Eye (tissue), 1 donor: ENCODE results near the gene ERICH6B.

Experiments used
- DNase-seq: peaks from one replicate; pipeline ENCODE4 v3.0.0-alpha.2; 2015

ERICH6B gene

DNA sequence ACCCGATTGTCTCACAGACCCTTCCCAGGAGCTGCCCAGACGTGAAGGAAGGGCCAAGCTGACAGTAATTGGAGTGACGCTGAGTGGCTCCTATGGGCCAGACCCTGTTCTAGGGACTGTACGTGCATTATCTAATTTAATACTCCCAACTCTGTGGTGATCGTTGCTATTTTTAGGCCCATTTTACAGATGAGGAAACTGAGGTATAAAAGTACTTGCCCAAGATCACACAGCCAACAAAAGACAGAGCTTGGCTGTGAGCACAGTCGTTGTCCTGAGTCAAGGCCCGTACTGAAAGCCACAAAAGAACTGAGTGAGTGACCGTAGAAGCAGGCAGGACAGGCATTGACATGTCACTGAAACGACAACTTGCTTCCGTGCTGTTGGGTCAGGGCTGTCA is 74.7 kb downstream of the ERICH6B start:
- no peak for DNase-seq

DNA sequence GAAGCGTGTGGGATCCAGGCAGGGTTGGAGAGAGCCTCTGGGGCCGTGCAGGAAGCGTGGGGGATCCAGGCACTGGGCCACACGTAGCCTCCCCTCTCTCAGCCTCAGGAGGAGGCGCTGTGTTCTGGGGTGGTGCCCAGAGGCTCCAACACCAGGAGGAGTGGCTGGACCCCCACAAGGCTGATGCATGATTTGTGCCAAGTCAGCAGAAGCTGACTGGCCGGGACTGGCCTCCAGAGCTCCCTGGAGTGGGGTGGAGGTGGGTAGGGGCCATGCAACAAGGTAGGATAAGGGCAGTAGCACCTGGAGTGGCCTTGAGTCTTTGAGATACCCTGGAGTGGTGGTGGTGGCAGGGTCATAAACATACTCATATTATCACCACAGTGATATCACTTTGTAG is 75.3 kb downstream of the ERICH6B start:
- no peak for DNase-seq

DNA sequence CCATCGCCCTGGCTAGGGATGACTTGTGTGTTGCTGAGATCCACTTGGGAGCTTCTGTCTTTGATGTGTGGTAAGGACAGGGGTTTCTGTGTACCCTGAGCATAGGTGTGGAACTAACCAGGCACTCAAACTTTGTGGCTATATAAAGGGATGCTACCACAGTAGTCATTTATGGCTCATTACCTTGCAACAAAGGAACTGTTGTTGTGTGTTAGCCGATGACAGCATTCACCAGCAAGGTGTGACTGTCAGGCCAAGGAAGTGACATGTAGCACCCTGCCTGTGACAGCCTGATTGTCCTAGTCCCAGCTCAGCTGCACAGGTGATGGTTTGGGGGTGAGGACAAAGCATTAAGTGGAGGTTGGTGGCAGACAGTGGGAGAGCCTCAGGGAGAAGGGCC is 77.2 kb downstream of the ERICH6B start:
- DNase-seq, result peak; percentile 9

DNA sequence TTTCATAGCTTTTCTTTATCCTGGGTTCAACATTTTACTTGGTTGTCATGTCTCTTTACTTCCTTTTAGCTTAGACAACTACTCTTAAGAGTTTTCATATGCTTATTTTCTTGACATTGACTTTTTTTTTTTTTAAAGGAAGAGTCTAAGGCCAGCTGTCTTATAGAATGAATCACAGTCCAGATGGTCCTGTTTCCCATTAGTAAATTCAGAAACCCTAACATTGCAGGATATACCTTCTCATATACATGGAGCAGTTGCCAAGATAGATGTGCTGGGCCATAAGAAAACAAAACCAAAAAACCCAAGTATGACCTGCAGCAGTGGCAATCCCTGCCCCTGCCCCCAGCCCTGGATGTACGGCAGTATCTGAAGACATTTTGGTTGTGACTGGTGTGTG is 78.0 kb downstream of the ERICH6B start:
- no peak for DNase-seq

DNA sequence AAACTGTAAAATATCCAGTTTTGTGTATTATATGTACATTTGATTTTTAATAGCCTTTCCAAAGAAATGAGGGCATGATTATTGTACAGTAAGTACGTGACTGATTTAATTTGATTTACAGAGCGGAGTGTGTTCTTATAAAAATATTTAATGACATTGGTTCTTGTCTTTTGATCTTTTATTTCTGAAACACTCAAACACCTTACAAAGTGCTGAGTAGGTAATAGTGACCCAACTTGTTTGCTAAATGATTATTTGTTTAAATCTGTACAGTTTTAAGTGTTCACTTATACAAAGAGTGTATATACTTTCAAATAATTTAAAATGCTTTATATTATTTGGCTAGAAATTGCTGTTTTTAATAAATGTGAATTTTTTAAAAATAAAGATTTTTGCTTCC is 79.3 kb downstream of the ERICH6B start:
- no peak for DNase-seq

DNA sequence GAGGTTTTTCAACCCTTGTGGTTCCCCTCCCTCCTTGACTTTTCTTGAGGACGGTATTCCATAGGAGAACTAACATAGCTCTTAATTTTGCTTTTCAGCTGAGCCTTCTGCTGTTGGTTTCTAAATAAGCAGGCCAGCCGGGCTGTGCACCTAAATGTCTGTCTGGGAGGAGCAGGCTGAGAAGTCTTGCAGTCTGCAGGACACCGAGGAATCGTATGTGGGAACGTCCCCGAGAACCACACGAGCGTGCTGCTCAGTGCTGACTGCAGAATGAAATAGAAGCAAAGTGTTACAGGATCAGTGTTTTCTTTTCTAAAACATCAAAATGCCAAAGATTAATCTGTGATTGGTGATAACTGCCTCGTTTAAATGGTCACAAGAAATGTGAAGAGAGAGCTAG is 80.9 kb downstream of the ERICH6B start:
- DNase-seq, result no peak

DNA sequence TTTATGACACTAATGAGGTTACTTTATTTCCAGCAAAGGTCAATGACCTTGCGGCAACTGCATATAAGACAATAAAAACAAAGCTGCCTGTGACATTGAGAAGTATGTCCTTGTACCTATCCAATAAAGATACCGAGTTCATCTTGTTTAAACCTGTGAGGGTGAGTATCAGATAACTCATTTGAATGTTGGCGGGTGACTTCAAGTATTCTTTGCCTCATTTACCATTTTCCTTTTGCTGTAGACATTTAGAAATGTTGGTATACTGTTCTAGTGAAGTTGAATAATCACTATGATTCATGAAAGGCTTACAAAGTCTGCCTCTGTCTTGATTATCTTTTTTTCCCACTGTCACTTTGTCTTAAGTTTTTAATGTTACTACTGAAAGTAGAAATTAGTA is 85.8 kb downstream of the ERICH6B start:
- DNase-seq, result no peak

DNA sequence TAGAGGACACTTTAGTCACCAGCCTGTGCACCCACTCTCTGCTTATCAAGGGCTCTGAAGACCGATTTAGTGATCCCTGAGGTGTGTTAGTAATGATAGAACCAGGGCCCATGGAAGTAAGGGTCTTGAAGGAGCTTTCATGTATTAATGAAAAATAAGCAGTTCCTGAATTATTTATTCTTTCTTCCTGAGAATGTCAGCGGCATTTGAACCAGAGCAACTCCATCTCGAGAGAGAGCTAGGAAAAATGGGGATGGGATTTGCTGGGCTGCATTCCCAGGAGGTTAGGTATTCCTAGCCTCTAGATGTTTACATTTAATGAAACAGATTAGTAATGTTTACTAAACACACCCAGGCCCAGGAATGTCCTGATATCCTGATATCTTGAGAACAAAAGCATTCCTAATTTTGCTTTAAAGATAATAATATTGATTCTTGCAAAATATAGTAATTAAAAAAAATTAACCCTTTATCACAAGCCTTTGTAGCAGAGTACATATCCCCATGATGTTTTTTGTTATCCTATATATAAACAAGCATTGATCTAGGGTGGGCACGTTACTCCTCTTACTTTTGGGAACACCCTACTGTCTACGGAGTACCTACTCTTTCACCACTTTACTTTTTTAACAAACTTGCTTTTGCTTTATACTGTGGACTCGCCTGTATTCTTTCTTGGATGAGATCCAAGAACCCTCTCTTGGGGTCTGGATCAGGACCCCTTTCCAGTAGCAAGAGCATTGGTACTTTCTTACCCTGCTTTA is 87.7 kb downstream of the ERICH6B start:
- DNase-seq, result peak; percentile 15

DNA sequence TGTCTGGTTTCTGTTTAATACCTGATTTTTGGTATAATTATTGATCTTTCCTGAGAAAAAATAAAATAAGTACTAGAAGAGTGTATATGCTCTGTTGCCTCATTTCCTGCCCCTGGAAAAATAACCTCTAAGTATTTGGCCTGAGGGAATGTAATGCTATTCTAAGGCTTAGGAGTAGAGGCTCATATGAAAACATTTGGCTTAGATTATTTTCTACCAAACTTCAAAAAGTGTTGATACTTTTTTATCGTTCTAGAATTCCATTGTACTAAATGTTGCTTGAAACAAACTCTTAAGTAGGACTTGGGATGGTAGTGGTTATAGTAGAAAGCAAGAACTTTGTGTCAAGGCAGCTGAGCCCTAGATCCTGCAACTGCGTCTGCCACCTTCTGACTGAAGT is 93.0 kb downstream of the ERICH6B start:
- DNase-seq, result no peak

DNA sequence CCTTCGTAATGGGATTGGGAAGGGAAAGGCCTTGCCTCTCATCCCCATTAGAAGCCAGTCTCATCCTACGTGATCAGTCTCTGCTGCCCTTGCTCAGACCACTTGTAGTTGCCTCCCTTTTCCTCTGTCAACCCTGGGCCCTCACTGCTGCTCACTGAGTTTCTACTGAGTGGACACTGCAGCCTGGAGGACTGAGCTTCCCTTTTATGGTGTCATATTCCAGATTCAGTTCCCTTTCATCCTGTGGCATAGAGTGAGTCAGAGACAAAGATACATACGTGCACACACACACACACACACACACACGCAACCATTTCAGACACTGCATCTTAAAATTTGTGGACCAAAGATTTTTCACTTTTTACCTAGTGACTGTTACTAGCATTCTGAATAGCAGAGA is 94.2 kb downstream of the ERICH6B start:
- no peak for DNase-seq

DNA sequence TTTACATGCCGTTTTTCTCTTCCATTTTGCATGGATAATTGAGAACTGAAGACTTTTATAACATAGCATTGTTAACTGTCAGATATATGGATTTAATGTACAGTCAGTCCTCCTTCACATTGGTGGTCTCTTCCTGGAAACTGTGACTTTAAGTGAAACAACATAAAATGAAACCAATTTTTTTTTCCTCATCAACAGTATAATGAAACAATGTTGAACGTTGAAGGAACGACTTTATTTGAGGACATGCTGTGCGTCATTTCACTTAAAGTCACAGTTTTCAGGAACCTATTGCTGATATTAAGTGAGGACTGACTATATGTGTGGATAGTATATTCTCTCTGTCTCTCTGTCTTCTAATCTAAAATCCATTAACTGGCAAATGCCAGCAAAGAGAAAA is 96.0 kb downstream of the ERICH6B start:
- no peak for DNase-seq

DNA sequence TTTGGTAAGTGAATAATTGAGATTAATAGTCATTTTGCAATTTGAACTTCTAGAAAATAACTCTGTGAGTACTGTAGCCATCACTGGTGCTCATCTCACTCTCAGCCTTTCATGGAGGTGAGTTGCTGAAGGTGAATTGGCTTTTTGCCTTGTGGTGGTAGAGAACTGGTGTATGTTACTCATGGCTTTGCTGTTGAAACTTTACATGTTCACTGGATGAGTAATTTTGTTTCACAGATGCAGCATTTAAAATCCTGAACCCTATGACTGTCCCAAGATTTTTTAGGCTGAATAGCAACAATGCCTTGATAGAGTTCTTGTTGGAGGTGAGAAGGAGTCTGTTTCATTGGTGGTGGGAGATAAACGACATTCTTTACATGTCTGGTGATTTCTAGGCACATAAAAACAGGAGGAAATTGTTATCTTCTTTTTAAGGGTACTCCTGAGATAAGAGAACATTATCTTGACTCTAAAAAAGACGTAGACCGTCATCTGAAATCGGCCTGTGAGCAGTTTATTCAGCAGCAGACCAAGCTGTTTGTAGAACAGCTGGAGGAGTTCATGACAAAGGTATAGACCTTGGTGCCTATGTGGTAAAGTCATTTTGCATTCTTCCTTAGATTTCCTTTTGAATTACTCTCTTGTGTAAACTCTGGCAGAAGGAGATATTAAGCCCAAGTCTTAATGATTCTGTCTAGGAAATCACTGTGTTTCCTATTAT is 96.9 kb downstream of the ERICH6B start:
- no peak for DNase-seq

DNA sequence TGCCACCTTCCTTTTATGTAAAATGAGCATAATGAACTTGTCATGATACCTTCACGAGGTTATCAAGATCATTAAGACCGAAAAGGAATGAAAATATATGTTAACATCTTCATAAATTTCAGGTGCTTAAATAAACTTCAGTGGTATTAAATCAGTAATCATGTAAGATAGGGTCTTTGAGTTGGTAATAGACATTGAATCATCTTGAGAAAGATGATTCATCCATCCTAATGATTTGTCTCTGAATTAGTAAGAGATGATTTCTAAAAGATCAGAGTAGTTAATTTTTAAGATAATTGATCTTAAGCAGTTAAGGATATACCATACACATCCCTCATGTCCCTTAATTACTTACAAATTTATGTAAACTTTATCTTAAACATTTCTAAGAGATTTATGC is 98.8 kb downstream of the ERICH6B start:
- DNase-seq, result no peak

DNA sequence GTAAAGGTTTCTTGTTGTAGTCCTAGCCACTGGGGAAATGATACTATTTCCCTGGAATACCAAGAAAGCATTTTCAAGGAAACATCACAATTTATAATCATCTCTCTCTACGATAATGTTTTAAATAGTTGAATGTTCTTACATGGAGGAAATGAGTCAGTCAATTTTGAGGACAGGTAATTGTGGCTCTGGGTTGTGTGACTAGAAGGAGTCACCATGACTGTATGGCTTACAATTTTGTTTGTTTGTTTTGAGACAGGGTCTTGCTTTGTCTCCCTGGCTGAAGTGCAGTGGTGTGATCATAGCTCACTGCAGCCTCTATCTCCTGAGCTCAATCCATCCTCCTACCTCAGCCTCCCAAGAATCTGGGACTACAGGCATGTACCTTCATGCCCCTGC is 103.4 kb downstream of the ERICH6B start:
- DNase-seq, result no peak

DNA sequence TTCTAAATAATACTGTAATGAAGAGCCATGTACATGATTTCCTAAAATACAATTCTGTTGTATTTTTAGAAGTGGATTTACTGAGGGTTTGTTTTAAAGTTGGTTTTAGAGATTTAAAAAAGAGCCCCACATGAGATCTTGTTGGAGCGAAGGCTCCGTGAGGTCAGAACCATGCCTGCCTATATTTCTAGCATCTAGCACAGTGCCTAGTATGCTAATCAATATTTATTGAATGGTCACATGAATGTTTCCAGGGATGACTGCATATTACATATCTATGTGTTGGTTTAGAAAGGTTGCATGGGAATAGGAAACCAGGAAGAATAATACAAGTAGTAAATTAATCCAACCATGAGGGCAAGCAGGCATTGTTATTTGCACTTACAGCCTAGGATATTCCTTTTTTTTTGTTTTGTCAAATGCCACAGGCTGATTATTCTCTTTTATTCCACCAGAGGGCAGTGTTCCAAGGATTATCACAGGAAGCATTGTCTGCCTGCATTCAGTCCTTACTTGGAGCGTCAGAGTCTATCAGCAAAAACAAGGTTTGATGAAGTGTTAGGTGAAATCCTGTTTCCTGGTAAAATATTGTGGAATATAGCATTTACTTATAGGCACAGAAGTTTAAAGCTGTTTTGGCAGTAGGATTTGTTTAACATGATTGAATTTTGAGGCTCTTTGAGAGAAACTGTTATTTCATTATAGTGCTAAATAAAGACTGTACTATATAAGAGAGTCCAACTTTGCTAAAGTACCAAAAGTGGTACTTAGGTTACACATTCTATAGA is 104.0 kb downstream of the ERICH6B start:
- DNase-seq, result peak; percentile 91

DNA sequence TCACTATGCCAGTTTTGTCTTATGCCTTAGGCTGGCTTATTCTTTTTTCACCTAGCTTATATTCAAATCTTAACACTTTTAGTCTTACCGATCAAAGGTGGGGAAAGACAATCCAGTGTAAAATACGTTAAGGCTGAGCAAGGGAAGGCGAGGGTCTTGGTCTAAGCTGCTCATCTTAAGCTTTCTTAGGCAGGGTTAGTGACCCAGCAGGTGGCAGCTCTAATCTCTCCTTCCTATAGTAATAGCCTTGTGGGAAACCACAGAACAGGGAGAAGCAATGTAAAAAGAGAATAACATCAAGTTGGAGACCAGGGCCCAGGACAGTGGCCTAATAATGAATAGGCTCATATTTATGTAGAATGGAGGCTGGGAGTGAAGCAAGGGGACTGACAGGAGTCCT is 104.9 kb downstream of the ERICH6B start:
- DNase-seq, result no peak

DNA sequence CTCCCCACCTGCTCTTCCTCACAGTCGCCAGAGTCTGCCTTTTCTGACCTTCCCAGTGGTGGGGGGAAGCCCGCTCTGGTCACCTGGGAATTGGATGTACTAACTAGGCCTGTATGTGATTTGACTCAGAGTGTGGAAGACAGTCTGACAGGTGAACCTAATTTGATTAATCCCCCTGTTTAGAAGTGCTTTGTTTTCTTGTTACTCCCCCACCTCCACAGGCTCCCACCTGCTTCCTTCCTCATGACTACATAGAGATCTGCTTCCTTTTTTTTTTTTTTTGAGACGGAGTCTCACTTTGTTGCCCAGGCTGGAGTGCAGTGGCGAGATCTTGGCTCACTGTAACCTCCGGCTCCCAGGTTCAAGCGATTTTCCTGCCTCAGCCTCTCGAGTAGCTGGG is 106.8 kb downstream of the ERICH6B start:
- DNase-seq, result no peak

DNA sequence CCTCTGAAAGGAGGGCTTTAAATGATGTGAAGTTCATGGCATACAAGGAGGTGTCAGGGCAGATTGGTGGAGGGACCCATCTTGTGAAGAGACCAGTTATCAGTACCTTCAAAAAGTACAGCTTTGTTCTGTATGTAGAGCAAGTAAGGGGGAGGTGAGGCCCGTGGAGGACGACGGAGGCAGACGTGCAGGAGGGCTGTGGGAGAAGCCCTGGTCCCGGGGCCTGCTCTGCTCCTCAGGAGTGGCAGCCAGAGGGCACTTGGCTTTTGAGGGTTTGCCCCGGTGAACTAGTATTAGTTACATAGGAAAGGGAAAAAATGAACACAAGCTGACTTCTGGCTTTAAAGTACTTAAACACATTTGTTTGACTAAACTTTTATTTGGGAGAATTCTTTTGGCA is 108.7 kb downstream of the ERICH6B start:
- no peak for DNase-seq

DNA sequence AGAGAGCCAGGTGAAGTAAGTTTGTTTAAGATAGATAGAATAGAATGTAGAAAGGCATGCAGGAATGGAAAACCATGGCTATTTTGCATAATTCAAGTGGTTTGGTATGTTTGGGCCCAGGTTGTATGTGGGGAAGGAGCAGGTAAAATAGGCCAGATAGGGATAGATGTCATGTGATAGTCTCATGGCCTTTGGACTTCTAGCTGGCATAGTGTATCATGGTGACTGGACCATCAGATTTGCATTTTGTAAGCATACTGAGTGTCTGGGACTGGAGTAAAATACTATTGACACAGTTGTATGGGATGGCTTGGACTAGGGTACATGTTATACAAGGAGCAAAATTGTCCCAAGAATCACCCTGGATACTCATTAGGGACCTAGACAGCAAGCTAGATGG is 111.9 kb downstream of the ERICH6B start:
- DNase-seq, result no peak

DNA sequence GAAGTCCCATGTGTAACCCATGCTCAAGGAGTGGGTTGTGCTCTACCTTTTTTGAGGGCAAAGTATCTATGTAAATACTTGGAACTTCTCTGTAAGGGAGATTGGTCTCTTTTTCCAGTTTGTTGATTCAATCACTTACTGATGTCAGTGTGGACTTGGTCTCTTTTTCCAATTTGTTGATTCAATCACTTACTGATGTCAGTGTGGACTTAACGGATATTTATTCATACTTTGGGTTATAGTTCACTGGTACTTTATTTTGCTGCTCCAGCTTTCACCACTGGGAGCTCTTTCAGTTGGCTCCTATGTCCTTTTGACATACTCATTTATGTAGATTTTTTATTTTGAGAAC is 114.4 kb downstream of the ERICH6B start:
- DNase-seq, result no peak

DNA sequence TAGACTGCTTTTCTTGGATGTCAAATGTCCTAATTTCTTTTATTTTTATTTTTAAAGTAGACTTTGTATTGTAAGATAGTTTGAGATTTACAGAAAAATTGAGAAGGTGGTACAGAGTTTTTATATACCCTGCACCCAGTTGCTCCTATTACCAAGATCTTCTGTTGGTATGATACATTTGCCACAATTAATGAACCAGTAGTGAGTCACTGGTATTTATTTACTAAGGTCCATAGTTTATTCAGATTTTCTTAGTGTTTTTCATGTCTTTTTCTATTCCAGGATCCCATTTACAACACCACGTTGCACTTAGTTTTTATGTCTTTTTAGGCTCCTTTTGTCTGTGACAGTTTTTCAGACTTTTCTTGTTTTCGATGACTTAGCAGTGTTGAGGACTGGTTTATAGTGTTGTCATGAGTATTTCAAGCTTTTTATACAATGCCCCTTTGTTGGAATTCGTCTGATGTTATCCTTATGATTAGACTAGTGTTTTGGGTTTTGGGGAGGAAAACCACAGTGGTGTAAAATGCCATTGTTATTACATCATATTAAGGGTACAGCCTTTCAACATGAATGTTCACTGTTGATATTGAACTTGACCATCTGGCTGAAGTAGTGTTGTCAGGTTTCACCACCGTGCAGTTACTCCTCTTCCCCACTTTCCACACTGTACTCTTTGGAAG is 114.9 kb downstream of the ERICH6B start:
- peak; percentile 8 for DNase-seq

DNA sequence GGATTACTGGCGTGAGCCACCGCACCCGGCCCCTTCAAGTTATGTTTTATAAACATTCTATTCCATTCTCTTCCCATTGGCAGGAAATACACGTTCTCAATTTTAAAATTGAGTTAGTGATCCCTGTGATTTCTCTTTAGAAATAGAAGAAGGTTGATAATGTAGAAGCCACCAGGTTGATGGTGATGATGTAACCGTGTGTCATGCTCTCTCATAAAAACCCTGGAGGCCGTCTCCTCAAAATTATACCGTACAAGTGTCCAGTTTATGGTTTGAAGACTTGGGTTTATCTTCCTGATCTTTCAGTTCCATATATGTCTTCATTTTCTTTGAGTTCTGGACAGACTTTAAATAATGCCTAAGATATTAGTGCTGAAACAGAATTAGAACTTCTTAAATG is 118.6 kb downstream of the ERICH6B start:
- no peak for DNase-seq

DNA sequence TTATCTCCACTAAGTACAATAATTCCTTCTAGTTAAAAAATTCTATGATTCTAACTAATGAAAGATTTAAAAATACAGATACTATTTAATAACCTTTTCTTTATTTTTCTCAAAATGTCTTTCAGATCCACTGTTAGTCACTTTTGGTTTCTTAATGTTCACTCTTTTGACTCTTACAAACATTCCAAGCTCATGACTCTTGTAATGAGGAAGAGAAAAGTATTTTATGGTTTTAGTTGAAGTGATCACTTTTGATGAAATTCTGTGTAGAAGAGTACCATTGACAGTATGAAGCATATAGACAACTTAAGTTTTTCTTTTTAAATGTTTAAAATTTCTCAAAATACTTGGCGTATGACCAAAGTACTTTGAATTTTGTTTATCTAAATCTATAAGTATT is 123.0 kb downstream of the ERICH6B start:
- no peak for DNase-seq
